ENCODE data around the gene CBLB. TPM values are rescaled to one million over a fixed set of nuclear protein-coding genes. Genes with fewer than 3 reads are reported as not detected.

Gene CBLB
- total and polyA plus RNA-seq, 7 donors, result 4.2 to 18.2 (median 12.1) TPM

DNA sequence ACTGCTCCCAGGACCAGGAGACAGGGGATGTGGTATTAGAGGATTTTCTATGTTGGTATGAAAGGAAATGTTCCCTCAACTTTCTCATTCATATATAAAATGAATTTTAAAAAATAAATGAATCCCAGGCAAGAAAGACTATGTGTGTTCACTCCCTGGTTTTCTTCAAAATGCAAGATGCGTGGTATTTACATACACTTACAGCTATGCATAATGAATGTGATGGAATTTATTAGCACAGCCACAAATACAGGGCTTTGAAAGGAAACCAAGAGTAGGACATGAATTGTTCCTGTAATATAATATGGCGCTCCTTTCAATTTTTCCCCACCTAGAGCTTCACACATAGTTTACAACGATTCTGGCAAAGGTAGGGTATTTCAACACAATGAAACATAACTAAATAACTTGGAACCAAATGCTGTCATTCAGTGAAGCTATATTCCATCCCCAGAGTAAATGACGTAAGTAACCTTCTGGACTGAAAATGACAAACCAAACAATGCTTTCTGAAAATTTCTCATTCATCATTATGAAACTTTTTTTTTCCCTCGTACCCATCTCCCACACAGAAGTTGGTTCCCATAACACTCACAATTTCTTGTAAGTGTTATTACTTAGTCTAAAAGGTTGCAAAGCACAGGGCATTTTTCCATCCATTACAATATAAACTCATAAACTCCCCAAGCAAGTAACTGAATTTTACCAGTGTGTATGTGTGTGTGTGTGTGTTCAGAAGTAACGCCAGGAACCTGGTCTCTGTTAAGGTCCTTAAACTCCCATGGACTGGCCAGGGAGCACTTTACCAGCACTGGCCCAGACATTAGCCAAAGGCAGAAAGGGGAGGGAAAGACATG, 41.8 kb downstream of the CBLB start:
- 58 to 66% (median 61%) methylated on average over 6 of the region's 6 CpGs for WGBS, 3 donors
- intact Hi-C loops (cut with DNase I), result no loop called here
- ATAC-seq, result peak in 2 of 4 donors; percentile 37 to 43
- Histone ChIP-seq H3K4me1 (peaks cover 55% of the 10 kb centered on the region), H3K9me3 (no peaks in the 10 kb centered on the region), H3K27me3 (ENCODE audit: insufficient read depth in 3 of 3, low read length in 2 of 3) (no peaks in the 10 kb centered on the region), H3K4me3 (no peak overlapping the region), H3K27ac (no peak overlapping the region), H3K36me3 (ENCODE audit: insufficient read depth in 1 of 2, low read depth in 1 of 2) (no peaks in the 10 kb centered on the region)
- no peak for DNase-seq
- TF ChIP-seq, protein P1, sequence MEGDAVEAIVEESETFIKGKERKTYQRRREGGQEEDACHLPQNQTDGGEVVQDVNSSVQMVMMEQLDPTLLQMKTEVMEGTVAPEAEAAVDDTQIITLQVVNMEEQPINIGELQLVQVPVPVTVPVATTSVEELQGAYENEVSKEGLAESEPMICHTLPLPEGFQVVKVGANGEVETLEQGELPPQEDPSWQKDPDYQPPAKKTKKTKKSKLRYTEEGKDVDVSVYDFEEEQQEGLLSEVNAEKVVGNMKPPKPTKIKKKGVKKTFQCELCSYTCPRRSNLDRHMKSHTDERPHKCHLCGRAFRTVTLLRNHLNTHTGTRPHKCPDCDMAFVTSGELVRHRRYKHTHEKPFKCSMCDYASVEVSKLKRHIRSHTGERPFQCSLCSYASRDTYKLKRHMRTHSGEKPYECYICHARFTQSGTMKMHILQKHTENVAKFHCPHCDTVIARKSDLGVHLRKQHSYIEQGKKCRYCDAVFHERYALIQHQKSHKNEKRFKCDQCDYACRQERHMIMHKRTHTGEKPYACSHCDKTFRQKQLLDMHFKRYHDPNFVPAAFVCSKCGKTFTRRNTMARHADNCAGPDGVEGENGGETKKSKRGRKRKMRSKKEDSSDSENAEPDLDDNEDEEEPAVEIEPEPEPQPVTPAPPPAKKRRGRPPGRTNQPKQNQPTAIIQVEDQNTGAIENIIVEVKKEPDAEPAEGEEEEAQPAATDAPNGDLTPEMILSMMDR (IDR thresholded peaks at IDR 0.05), result no peak

DNA sequence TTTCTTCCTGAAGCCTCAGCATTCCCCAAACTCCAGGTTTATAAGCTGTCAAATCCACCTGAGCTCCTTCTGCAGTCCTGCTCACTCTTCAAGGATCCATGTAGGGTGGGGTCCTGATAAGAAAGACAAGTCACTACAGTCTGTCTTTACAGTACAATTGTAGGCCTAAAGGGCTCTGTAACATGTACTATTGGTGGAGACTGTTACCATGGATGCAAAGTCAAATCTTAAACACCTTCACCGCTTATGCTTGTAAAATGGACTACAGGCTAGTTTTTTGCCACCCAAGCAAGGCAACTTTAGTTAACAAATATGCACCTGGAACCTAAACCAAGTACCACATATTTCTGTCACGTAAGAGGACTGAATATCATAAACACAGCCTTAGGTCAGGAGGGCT, 44.7 kb downstream of the CBLB start:
- H3K9me3 ChIP-seq, result no peaks in the 10 kb centered on the region
- H3K36me3 ChIP-seq (ENCODE audit: insufficient read depth in 1 of 2, low read depth in 1 of 2), result no peaks in the 10 kb centered on the region
- intact Hi-C loops (cut with DNase I), result no loop called here
- no peak overlapping the region for H3K4me3 ChIP-seq
- peaks cover 55% of the 10 kb centered on the region for H3K4me1 ChIP-seq
- ATAC-seq, result no peak
- no peak for DNase-seq
- TF ChIP-seq, protein P1 (IDR thresholded peaks at IDR 0.05), result no peak
- H3K27ac ChIP-seq, result peak overlapping the region; percentile 59
- 94 to 99% (median 94%) methylated on average over 2 of the region's 2 CpGs for WGBS, 3 donors
- H3K27me3 ChIP-seq (ENCODE audit: insufficient read depth in 3 of 3, low read length in 2 of 3), result no peaks in the 10 kb centered on the region

DNA sequence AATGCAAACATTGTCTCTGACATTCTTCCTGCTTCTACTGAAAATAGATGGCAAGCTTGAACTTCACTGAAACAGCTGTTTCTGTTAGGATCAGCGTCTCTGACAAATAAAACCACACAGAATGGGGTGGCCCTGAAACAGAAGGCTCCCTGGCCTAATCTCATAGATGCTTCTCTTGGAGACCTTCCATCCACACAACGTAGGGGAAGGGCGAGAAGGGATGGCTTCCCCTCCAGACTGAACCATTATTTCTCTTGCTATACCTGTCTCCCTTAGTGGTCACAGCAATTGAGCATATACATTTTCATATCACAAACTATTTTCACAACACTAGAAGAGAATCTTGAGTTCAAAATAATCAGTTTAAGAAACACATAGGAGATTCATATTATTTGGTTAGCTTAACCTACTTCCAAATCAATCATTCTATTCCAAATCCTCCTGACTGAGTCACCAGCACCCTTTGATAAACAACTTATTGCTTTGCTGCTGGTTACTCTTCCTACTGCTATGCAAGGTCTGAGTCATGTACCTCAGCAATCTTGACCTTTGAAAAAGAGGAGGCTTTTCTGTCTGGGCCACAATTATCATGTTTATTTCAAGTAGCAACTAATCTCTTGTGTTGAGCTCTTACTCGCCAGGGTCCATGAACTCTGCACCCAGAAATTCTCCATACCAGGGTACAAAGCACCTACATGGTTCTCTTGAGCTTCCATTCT, 45.5 kb downstream of the CBLB start:
- no peak overlapping the region for H3K4me3 ChIP-seq
- DNase-seq, result no peak
- TF ChIP-seq, protein P1 (IDR thresholded peaks at IDR 0.05), result no peak
- no peaks in the 10 kb centered on the region for H3K36me3 ChIP-seq (ENCODE audit: insufficient read depth in 1 of 2, low read depth in 1 of 2)
- WGBS, 3 donors, result 73 to 82% (median 74%) methylated on average over 4 of the region's 4 CpGs
- H3K4me1 ChIP-seq, result peaks cover 55% of the 10 kb centered on the region
- peak; percentile 65 to 76 (median 73) for ATAC-seq
- intact Hi-C loops (cut with DNase I), result no loop called here
- H3K9me3 ChIP-seq, result no peaks in the 10 kb centered on the region
- H3K27me3 ChIP-seq (ENCODE audit: insufficient read depth in 3 of 3, low read length in 2 of 3), result no peaks in the 10 kb centered on the region
- H3K27ac ChIP-seq, result peak overlapping the region; percentile 59

DNA sequence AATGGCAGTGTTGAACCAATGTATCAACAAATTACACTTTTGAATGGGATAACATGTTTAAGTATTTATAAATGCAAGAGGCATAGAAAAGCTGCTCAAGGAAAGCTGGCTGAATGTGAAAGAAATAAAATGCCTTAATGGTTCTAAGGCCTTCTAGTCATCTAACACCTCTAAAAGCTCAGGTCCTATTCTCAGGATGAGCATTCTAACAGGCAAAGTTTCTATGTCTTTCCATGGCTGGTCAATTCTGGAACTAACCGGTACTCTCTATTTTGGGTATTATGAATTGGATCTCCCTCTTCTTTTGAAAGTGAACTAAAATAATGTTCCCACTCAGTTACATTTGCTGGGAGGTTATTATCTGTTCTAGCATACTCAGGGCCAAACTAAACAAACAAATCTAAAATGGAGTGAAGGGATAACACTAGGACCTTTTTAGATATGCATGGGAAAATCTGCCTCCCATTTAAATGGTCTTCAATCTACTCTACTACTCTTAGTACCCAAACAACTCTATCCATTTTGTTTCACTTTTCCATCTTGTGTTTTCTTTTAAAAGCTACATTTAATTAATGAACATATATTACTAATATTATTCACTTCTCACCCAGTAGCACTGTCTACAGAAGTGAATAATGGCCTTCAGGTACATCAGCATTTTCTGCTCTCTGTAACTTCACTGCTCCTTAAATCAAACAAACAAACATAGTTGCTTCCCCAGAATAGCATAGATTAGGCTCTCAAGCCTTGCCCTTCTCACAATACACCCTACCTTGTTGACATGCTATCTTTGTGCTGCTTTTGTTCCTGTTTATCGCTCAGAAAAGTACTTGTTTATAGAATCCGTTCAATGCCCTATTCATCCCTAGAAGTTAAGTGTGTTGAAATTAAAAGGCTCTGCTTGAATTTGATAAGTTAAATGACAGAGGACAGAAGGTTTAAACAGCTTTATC, 46.4 kb downstream of the CBLB start:
- Histone ChIP-seq H3K9me3 (no peaks in the 10 kb centered on the region), H3K4me1 (peaks cover 49% of the 10 kb centered on the region), H3K27ac (peak overlapping the region; percentile 27), H3K27me3 (ENCODE audit: insufficient read depth in 3 of 3, low read length in 2 of 3) (no peaks in the 10 kb centered on the region), H3K4me3 (no peak overlapping the region), H3K36me3 (ENCODE audit: insufficient read depth in 1 of 2, low read depth in 1 of 2) (no peaks in the 10 kb centered on the region)
- intact Hi-C loops (cut with DNase I), result no loop called here
- no peak for ATAC-seq
- DNase-seq, result no peak
- 67 to 75% (median 71%) methylated on average over 3 of the region's 3 CpGs for WGBS, 3 donors
- TF ChIP-seq, protein P1 (IDR thresholded peaks at IDR 0.05), result no peak

Measured in psoas muscle (tissue), 8 donors.